GM12892 (cell line): ENCODE measurements around the gene CMIP.

Experiments used
- POLR2A ChIP-seq: IDR thresholded peaks from 2 replicates; pipeline ENCODE4 v1.6.1; 2011; ENCODE audit warnings: low read depth, low read length, control low read depth
- POLR2AphosphoS5 ChIP-seq: IDR thresholded peaks from 2 replicates; pipeline ENCODE4 v1.6.1; 2011; ENCODE audit warnings: low read depth, low read length, control low read depth
- TAF1 ChIP-seq: IDR thresholded peaks from 2 replicates; pipeline ENCODE4 v1.6.1; 2011; ENCODE audit warnings: low read depth, mild to moderate bottlenecking, control low read depth, low read length, borderline replicate concordance

GRCh38 chr16:81593481-81593880 lies 148.9 kb downstream of the CMIP start:
- TF ChIP-seq POLR2A: no peak
- TF ChIP-seq POLR2AphosphoS5: no peak
- no peak for TF ChIP-seq TAF1
